Measurements from ENCODE around the gene PTCD2.

- no peak for TF ChIP-seq TP53 (CRISPR knock-in tag; IDR thresholded peaks at IDR 0.05)
- TF ChIP-seq CTCF (IDR thresholded peaks at IDR 0.05) = no peak
- no peak for TF ChIP-seq ATF3 (CRISPR knock-in tag; conservative IDR thresholded peaks at IDR 0.05)
- TF ChIP-seq ZNF232 (CRISPR knock-in tag; IDR thresholded peaks at IDR 0.05) = no peak
- no peak for TF ChIP-seq ZNF121 (CRISPR knock-in tag; IDR thresholded peaks at IDR 0.05)
- TF ChIP-seq IRF2 (CRISPR knock-in tag; IDR thresholded peaks at IDR 0.05; ENCODE audit: borderline replicate concordance, low read depth) = no peak
- no peak for TF ChIP-seq ZBTB21 (CRISPR knock-in tag; IDR thresholded peaks at IDR 0.05; ENCODE audit: borderline replicate concordance)
- no peak for TF ChIP-seq ATF2 (CRISPR knock-in tag; IDR thresholded peaks at IDR 0.05; ENCODE audit: borderline replicate concordance, low read depth)
- TF ChIP-seq CBFB (CRISPR knock-in tag; IDR thresholded peaks at IDR 0.05; ENCODE audit: low read depth) = no peak
These were observed 35.6 kb downstream of the PTCD2 start for GRCh38 chr5:72355706-72356299.
